HEK293T (cell line): ENCODE results near the gene CCDC138.

ENCODE experiments used
- ARNT ChIP-seq: fragments of 450-650 bp; IDR thresholded peaks from 2 replicates; pipeline ENCODE4 v1.6.1; 2017; ENCODE audit warnings: mild to moderate bottlenecking
- BHLHE40 ChIP-seq: fragments of 450-650 bp; IDR thresholded peaks from 2 replicates; pipeline ENCODE4 v1.6.1; 2016; ENCODE audit warnings: mild to moderate bottlenecking, moderate library complexity, borderline replicate concordance
- ELF4 ChIP-seq: fragments of 450-650 bp; IDR thresholded peaks from 2 replicates; pipeline ENCODE4 v1.6.1; 2017; ENCODE audit warnings: antibody characterized with exemption
- FOXA1 ChIP-seq: fragments of 450-650 bp; IDR thresholded peaks from 2 replicates; pipeline ENCODE4 v1.6.1; 2016; ENCODE audit warnings: mild to moderate bottlenecking
- HDGF ChIP-seq: fragments of 450-650 bp; IDR thresholded peaks from 2 replicates; pipeline ENCODE4 v1.6.1; 2017; ENCODE audit warnings: antibody characterized with exemption, borderline replicate concordance
- LEF1 ChIP-seq: fragments of 450-650 bp; IDR thresholded peaks from 2 replicates; pipeline ENCODE4 v1.6.1; 2017; ENCODE audit warnings: mild to moderate bottlenecking, borderline replicate concordance
- PKNOX1 ChIP-seq: fragments of 450-650 bp; IDR thresholded peaks from 2 replicates; pipeline ENCODE4 v1.6.1; 2016
- SP1 ChIP-seq: fragments of 450-650 bp; IDR thresholded peaks from 2 replicates; pipeline ENCODE4 v1.6.1; 2017
- SUZ12 ChIP-seq: fragments of 450-650 bp; IDR thresholded peaks from 2 replicates; pipeline ENCODE4 v1.6.1; 2016; ENCODE audit warnings: mild to moderate bottlenecking
- TARDBP ChIP-seq: fragments of 450-650 bp; IDR thresholded peaks from 2 replicates; pipeline ENCODE4 v1.6.1; 2016
- ZNF384 ChIP-seq: fragments of 450-650 bp; IDR thresholded peaks from 2 replicates; pipeline ENCODE4 v1.6.1; 2016

- no peak for TF ChIP-seq SP1
- no peak for TF ChIP-seq FOXA1
- TF ChIP-seq ZNF384: no peak
- TF ChIP-seq ARNT: no peak
- no peak for TF ChIP-seq ELF4
- no peak for TF ChIP-seq PKNOX1
- no peak for TF ChIP-seq SUZ12
- TF ChIP-seq TARDBP: no peak
- TF ChIP-seq BHLHE40: no peak
- TF ChIP-seq LEF1: no peak
- TF ChIP-seq HDGF: no peak
Observed at GRCh38 chr2:108919571-108920373, 133.2 kb downstream of the CCDC138 start.
